ENCODE data around the gene FURIN.
"Not testable (repeated sequence)": the region's sequence is repeated elsewhere in the genome, so short reads cannot be mapped to it uniquely, and the experiment has no call there.

FURIN gene

DNA sequence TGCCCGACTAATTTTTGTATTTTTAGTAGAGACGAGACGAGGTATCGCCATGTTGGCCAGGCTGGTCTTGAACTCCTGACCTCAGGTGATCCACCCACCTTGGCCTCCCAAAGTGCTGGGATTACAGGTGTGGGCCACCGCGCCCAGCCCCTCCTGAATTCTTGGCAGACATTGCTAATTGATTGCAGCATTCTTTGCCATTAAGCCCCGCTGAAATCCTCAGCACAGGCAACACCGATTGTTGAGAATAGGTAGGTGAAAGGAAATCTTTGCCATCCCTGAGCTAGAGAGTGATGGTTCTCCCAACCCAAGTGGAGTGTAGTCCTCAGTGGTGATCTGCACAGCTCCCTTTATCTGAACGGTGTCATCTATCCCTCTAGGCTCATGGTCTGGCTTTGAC, 36.4 kb downstream of the FURIN start:
- DNase-seq, result no peak

DNA sequence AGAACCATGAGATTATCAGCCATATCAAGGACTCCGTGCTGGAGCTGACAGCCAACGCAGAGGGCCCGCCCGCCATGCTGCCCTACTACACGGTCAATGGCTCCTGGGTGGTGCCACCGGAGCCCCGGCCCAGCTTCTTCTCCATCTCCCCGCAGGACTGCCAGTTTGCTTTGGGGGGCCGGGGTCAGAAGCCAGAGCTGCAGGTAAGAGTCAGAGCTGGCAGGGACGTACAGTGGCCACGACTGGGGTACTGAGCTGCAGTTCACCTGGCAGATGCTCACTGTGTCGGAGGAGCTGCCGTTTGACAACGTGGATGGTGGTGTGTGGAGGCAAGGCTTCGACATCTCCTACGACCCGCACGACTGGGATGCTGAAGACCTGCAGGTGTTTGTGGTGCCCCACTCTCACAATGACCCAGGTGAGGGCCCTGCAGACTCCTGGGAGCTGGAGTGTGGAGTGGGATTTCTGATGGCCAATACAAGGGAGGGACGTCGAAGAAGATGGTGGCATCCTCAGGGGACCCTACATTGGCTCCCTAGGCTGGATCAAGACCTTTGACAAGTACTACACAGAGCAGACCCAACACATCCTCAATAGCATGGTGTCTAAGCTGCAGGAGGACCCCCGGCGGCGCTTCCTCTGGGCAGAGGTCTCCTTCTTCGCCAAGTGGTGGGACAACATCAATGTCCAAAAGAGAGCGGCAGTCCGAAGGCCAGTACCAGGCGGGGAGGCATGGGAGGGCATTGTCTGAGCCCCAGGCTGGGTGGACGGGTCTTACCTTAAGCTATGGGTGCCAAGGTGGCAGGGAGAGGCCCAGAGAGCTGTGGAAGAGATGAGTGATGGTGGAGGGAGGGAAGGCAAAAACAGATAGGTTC, 37.2 kb downstream of the FURIN start:
- DNase-seq, result no peak

DNA sequence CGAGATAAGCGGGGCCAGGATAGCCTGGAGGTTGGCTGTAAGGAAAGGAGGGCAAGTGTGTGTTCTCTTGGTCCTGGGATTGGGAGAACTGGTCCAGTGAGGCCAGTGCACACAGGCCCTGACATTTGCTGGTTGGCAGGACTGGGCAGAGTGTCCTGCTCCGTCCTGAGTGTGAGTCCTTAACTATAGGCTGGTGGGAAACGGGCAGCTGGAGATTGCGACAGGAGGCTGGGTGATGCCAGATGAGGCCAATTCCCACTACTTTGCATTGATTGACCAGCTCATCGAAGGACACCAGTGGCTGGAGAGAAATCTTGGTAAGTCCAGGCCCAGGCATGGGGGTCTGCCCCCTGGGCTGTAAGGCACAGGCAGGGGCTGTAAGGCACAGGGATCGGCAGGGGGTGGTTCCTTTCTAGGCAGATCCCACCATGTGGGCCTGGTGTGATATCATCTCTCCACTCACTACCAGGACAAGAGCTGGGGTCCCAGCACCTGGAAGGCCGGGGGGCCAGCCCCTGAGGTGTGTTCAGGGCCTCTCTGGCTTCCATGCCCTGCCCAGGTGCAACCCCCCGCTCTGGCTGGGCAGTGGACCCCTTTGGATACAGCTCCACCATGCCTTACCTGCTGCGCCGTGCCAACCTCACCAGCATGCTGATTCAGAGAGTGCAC, 37.9 kb downstream of the FURIN start:
- no peak for DNase-seq

DNA sequence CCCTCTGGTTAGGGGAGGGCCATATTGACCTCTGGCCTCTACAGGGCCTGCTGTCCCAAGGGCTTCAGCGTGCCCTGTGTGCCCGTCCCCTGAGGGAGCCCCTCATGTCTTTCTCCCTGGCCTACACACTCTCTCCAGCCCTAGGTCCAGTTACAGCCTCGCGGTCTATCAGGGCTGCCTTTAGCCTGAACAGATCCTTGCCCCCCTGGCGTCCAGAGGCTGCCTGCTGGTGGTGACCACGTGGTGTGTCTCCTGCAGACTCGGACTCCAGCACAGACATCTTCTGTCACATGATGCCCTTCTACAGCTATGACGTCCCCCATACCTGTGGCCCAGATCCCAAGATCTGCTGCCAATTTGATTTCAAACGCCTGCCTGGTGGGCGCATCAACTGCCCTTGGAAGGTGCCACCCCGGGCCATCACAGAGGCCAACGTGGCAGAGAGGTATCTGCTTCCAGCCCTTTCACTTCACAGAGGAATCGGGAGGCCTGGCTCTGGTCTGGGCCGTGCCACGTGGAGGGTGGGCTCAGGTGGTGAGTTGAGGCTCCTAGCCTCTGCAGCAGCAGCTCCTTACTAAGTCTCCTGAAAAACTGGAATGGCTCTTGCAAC, 38.8 kb downstream of the FURIN start:
- DNase-seq, result no peak

DNA sequence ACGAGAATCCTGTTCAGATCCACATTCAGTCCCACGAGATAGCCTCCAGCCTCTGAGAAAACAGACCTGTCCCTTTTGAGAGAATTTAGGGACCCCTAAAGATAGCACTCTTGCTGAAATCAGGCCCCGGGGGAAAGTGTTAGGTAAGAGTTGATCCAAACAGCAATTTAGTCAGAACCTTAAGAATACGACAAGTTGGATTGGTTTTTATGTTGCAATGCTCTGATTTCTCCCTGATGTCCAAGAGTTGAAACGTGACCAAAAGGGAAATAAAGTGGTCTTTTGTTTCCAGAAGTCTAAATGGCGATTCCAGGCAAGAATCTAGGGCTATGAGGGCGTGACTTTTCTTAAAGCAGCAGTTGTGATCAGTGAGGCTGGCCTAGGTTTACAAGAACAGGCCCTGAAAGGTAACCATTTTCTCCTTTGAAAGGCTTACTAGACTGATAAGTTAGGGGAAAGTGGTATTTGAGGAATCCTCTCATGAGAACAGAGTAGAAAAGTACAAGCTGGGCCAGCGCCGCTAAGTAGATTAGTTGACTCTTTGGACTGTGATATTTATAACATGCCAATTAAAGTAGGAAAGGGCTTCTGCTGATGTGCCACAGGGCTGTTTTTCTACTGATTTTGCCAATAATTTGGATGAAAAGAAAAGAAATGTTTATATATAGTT, 39.6 kb downstream of the FURIN start:
- DNase-seq, result no peak

DNA sequence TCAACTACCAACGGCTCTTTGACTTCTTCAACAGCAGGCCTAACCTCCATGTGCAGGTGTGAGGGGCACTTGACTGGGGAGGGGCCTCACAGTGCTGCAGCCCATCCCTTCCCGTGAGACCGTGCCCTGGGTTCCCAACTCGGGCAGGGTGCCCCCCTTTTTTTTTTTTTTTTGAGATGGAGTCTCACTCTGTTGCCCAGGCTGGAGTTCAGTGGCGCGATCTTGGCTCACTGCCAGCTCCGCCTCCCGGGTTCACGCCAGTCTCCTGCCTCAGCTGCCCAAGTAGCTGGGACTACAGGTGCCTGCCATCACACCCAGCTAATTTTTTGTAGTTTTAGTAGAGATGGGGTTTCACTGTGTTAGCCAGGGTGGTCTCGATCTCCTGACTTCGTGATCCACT, 41.1 kb downstream of the FURIN start:
- not testable (repeated sequence) for DNase-seq

DNA sequence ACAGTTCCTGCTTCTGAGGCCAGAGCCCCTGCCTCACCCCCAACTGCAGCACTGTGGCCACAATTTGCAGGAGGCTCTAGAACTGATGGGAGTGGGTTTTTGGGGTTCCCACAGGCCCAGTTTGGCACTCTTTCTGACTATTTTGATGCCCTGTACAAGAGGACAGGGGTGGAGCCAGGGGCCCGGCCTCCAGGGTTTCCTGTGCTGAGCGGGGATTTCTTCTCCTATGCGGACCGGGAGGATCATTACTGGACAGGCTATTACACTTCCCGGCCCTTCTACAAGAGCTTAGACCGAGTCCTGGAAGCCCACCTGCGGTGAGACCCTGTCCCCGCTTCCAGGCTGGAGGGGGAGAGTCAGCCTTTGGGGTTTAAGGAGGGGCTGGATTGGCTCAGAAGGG, 41.6 kb downstream of the FURIN start:
- DNase-seq, result no peak

DNA sequence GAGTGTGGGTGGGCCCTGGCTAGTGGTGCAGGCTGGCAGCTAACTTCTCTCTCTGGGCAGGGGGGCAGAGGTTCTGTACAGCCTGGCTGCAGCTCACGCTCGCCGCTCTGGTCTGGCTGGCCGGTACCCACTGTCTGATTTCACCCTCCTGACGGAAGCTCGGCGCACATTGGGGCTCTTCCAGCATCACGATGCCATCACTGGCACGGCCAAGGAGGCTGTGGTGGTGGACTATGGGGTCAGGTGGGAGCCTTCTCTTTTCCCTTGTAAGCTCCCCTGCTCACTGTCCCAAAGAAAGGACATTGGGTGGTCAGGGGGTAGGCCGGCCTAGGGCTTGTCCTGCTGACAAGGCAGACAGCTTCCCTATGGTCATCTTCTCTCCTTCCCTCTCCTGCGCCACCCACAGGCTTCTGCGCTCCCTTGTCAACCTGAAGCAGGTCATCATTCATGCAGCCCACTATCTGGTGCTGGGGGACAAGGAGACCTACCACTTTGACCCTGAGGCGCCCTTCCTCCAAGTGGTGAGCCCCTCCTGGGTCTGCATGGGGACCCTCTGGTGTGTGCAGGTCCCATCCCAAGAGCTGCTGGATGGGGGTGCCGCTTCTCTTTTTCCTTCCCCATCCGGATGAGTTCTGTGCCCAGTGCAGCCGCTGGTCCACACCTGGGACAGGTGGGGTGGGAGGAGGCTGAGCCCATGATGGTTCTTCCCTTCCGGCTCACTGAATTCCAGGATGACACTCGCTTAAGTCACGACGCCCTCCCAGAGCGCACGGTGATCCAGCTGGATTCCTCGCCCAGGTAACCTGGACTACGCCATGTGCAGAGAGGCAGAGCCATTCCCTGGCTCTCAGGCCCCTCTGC, 42.3 kb downstream of the FURIN start:
- DNase-seq, result no peak

DNA sequence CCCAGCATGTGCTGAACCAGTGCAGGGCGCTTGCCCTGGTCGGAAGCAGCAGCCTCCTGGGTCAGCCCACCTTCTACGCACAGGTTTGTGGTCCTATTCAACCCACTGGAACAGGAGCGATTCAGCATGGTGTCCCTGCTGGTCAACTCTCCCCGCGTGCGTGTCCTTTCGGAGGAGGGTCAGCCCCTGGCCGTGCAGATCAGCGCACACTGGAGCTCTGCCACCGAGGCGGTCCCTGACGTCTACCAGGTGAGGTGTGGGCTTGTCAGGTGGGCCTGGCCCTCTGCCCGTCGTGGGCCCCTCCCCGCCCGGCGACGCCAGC, 42.9 kb downstream of the FURIN start:
- no peak for DNase-seq

DNA sequence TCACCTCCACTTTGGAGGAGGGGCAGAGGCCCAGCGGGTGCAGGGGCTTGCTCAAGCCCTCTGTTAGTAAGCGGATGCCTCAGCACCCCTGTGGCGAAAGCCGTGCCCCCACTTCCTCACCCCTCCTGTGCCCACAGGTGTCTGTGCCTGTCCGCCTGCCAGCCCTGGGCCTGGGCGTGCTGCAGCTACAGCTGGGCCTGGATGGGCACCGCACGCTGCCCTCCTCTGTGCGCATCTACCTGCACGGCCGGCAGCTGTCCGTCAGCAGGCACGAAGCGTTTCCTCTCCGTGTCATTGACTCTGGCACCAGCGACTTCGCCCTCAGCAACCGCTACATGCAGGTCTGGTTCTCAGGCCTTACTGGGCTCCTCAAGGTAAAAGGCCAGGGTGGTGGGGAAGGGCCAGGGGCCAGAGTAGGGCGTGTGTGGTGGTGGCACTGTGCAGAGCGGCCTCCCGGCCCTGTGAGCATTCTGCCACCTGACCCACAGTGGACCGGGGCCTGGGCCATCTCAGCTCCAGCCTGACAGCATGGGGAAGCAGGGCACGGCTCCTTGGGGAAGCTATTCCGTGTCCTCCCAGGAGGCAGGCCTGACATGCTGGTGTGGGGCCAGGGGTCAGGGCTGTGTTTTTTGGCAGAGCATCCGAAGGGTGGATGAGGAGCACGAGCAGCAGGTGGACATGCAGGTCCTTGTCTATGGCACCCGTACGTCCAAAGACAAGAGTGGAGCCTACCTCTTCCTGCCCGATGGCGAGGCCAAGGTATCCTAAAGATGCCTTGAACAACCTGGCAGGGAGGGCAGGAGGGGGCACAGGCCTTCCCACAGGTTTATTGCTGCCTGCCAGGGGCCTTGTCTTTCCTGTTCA, 43.8 kb downstream of the FURIN start:
- DNase-seq, result no peak

DNA sequence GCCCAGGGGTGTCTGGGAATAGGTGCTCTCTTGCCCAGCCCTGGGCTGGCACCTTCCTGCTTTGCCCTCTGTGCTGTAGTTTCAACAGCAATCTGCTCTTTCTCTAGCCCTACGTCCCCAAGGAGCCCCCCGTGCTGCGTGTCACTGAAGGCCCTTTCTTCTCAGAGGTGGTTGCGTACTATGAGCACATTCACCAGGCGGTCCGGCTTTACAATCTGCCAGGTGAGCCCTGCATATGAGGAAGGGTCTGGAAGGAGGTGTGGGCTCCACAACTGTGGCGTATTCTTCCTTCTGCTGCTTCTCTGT, 44.3 kb downstream of the FURIN start:
- no peak for DNase-seq

DNA sequence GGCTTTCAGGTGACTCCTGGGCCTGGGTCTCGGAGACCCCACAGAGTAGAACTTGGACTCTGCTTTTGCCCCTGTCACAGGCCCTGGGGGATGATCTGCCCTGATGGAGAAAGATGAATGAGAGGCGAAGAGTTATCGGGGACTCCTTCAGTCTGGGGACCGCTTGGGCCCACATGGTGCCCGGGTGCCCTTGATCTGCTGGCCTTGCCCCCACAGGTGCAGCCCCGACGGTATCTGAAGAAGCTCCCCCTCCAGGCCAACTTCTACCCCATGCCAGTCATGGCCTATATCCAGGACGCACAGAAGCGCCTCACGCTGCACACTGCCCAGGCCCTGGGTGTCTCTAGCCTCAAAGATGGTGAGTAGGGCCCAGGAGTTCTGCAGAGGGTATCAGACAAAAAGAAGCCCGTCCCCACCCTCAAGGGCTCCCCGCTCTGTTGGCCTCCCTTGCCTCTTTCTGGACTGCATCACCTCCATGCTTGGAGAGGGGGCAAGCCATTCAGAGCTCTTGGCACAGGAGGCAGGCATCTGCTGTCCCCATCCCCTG, 45.1 kb downstream of the FURIN start:
- DNase-seq, result no peak

DNA sequence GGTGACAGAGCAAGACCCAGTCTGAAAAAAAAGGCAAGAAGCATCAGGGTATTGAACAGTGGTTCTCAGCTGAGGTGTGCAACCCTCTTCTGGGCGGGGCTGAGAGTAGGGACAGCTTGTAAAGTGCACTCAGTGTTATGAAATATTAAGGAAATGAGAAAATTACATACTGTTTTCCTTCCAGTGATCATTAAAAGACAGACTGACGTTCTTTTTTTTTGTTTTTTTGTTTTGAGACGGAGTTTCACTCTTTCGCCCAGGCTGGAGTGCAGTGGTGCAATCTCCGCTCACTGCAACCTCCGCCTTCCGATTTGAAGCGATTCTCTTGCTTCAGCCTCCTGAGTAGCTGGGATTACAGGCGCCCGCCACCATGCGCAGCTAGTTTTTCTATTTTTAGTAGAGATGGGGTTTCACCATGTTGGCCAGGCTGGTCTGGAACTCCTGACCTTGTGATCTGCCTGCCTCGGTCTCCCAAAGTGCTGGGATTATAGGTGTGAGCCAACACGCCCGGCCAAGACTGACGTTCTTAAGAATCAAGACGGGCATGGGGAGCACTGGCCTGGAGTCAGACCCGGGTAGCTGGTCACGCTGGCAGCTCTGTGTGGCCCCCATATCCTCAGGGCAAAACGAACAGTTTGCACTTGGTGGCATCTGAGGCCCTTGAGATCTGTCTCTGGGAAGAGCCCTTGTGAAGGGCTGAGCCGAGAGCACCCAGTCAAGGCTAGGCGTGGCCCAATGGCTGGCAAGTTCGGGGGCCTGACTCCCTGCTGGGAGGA, 46.1 kb downstream of the FURIN start:
- no peak for DNase-seq

DNA sequence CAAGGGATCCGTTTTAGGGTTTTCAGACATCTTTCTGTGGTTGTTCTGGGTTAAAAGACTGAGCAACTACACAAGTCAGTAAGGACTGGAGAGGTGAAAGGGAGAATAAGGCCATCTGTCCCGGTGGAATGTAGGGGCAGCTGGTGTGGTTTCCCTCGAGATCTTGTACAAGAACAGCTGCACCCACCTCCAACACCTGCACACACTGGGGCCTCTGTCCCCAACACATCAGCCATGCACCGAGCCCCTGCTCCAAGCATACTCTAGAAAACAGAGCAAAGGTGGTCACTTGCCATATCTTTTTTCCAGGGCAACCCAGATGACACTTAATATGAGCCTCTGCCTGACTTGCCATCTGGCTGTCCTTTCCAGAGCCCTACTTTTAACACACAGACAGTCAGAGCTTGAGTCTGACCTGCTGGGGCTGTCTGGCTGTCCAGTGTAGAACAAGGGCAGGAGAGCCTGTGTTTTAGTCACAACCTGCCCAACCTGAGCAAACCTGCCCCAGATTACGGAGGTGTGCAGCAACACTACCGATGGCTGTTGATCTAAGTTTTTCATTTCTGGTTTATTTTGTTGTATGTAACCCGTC, 46.9 kb downstream of the FURIN start:
- no peak for DNase-seq

DNA sequence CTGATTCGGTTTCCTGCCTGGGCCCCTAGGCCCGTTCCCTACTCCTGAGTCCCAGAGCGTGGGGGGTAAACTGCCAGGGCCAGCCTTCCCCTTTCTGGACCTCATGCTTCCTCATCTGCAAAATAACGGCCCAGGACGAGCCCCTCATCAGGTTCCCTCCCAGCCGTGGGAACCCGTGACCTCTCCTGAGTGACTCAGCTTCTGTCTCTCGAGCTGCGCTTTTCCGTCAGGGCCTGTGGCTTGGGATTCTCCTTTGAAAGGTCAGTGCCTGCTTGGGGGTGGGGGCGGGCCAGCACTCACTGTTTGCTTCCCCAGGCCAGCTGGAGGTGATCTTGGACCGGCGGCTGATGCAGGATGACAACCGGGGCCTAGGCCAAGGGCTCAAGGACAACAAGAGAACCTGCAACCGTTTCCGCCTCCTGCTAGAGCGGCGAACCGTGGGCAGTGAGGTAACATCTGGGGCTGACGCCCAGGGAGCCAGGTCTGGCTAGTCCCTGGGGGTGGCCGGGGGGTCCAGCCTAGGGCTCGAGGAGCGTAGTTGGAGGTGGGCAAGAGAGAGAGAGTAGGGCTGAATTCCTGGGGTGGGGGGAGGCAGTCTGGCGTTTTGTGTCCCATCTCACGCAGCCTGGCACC, 47.5 kb downstream of the FURIN start:
- DNase-seq, result no peak

DNA sequence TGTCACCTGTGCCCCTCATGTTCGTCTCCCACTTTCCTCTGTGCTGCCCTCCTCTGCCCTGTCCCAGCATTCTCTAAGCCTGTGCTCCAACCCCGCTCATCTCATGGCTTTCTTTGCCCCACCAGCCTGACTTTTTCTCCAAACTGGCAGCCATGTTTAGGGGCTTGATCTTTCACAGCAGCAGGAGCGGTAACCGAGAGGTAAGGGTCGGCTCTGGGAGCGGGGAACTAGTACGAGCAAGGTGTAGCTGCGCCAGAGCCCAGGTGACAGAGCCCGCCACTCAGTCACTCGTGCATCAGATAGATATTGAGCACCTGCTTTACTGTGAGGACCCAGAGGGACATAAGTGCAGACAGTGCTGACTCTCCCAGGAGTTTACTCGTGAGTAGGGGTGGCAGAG, 48.1 kb downstream of the FURIN start:
- DNase-seq, result no peak

DNA sequence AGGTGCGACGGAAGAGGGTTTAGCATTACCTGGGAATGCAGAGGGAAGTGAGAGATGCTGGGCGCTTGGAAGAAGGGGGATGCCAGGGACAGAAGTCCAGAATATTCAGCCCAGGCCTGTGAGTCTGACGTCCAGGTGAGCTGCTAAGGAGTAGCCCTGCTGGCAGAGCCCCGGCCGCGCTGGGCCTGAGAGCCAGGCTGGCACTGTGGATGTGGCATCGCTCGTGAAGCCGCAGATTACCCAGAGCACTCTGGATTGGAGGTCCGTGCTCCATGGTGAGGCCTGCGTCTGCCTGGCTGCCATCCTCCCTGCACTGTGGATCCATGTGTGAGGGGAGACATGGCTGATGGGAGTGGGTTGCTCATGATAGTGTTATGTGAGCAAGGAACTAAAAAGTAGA, 49.2 kb downstream of the FURIN start:
- DNase-seq, result no peak

DNA sequence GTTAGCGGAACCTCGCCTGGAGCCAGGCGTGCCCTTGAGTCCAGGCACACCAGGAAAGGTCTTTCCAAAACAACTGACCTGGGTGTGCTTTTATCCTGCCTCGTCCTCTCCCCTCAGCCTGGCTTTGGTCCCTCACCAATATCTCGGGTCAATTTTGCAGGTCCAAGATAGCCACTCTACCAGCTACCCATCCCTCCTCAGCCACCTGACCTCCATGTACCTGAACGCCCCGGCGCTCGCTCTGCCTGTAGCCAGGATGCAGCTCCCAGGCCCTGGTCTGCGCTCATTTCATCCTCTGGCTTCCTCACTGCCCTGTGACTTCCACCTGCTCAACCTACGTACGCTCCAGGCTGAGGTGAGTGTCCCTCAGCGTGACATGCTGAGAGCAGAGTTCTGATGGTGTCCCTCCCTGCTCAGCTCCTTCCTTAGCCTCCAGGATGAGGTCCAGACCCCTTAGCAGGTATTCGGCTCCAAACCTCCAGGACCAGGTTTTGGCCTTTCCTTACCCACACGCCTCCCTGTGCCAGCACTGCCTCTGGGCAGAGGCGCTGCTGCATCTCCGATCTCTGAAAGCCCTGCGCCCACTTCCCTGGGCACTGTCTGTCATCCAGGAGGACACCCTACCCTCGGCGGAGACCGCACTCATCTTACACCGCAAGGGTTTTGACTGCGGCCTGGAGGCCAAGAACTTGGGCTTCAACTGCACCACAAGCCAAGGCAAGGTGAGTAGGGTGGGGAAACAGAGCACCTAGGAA, 49.8 kb downstream of the FURIN start:
- DNase-seq, result no peak

DNA sequence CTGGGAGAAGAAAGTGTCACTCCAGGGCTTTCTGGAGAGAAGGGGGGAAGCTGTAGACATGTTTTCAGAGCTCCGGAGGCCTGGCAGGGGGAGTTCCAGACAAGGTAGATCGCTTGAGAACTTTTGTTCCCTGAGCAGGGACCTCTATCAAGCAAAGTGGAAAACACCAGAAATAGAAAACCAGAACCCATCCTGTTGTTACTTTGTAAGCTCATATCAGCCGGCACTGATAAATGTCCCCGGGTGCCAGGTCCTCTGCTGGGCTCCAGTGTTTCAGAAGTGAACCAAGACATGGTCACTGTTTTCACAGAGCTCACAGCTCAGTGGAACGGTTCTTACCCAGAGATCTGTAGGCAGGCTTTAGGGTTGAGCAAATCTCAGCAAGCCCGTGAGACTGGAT, 50.4 kb downstream of the FURIN start:
- no peak for DNase-seq

Data from NCI-H1048 (cell line).